Naive thymus-derived CD8-positive, alpha-beta T cell (primary cell): ENCODE measurements around the gene ARHGAP26. TPM values are rescaled to one million over a fixed set of nuclear protein-coding genes. Genes with fewer than 3 reads are reported as not detected.
"Not testable (repeated sequence)": the region's sequence is repeated elsewhere in the genome, so short reads cannot be mapped to it uniquely, and the experiment has no call there.

Experiments
- ATAC-seq, 2 donors: fragments of 150-1000 bp; cut with Tn5 transposase in 1 of 2; sonication (Bioruptor Pico), chemical (Tn5 transposase) in 1 of 2; 1 replicate in 1 of 2; 2 replicates in 1 of 2; pipeline ENCODE4 v1.10.0; 2021; ENCODE audit warnings: mild to moderate bottlenecking in 2 of 2, moderate library complexity in 2 of 2
- POLR2A ChIA-PET: fragments of 350-600 bp; sonication (Branson Sonifier 250); formaldehyde crosslinking; loops from one replicate; lab custom pipeline; 2021; ENCODE audit warnings: antibody characterized with exemption; lab: Charles Lee
- DNase-seq, 10 donors: peaks; one replicate each; pipeline versions ENCODE4 v3.0.0 to v3.0.0-alpha.2; 2020 to 2022
- H3K27ac Mint-ChIP-seq, 10 donors: one replicate each; pipeline ENCODE4 v1.8.0; 2020 to 2022; ENCODE audit warnings: mild to moderate bottlenecking in 10 of 10, mixed read lengths in 10 of 10, moderate library complexity in 4 of 10, inconsistent platforms in 1 of 10
- H3K27me3 Mint-ChIP-seq, 5 donors: one replicate each; pipeline ENCODE4 v1.8.0; 2021 to 2022; ENCODE audit warnings: mixed read lengths in 5 of 5
- H3K36me3 Mint-ChIP-seq, 3 donors: one replicate each; pipeline ENCODE4 v1.8.0; 2020 to 2022; ENCODE audit warnings: mixed read lengths in 3 of 3, mild to moderate bottlenecking in 2 of 3, inconsistent platforms in 1 of 3
- H3K4me1 Mint-ChIP-seq, 4 donors: one replicate each; pipeline ENCODE4 v1.8.0; 2021 to 2022; ENCODE audit warnings: mixed read lengths in 4 of 4
- H3K4me3 Mint-ChIP-seq, 10 donors: one replicate each; pipeline ENCODE4 v1.8.0; 2020 to 2022; ENCODE audit warnings: mild to moderate bottlenecking in 10 of 10, mixed read lengths in 10 of 10, moderate library complexity in 6 of 10, inconsistent platforms in 1 of 10
- H3K9me3 Mint-ChIP-seq, 9 donors: one replicate each; pipeline ENCODE4 v1.8.0; 2020 to 2022; ENCODE audit warnings: mixed read lengths in 9 of 9, mild to moderate bottlenecking in 3 of 9, inconsistent platforms in 1 of 9, moderate library complexity in 1 of 9
- polyA plus RNA-seq, 3 donors: library from polyadenylated mRNA; unstranded; fragments of 300-500 nt; fragmentation: Illumina TruSeq; gene quantifications; one replicate each; pipeline ENCODE4 v1.2.3, GENCODE V29; 2021
- total RNA-seq, 8 experiments: library from RNA in 2 of 8; stranded (reverse) in 2 of 8; gene quantifications; one replicate each; pipeline ENCODE4 v1.2.3 and lab custom pipeline; 2021 to 2026

ARHGAP26 gene
- total and polyA plus RNA-seq, 5 experiments from 2014 or later = 9.1 to 30.5 (median 15.7) TPM

- POLR2A ChIA-PET = interaction anchor here (0.5 kb wide), 1 partner anchor 15 kb away, joined by 4 read pairs; no protein-coding TSS in a partner anchor
- no peaks in the 10 kb centered on the region for H3K4me1 Mint-ChIP-seq
- no peak overlapping the region for H3K4me3 Mint-ChIP-seq
- H3K27ac Mint-ChIP-seq = no peak overlapping the region
- no peak for ATAC-seq
- no peak for DNase-seq
- H3K36me3 Mint-ChIP-seq = peaks cover 23 to 49% (median 26%) of the 10 kb centered on the region in 3 donors
- peaks cover 0 to 34% (median 12%) of the 10 kb centered on the region in 9 donors for H3K9me3 Mint-ChIP-seq
- H3K27me3 Mint-ChIP-seq = no peaks in the 10 kb centered on the region
Observed at GRCh38 chr5:143194206-143194605, 424.0 kb downstream of the ARHGAP26 start.

- Mint-ChIP-seq H3K27ac (no peak overlapping the region), H3K36me3 (peaks cover 24 to 49% (median 26%) of the 10 kb centered on the region in 3 donors), H3K4me1 (no peaks in the 10 kb centered on the region), H3K4me3 (no peak overlapping the region), H3K27me3 (no peaks in the 10 kb centered on the region), H3K9me3 (peaks cover 0 to 32% (median 12%) of the 10 kb centered on the region in 9 donors)
- ATAC-seq = no peak
- POLR2A ChIA-PET = no interaction called here
- no peak for DNase-seq
Observed at GRCh38 chr5:143194713-143195112, 424.5 kb downstream of the ARHGAP26 start.

GRCh38 chr5:143195491-143195890, 425.3 kb downstream of the ARHGAP26 start:
- Mint-ChIP-seq H3K36me3 (peaks cover 19 to 49% (median 23%) of the 10 kb centered on the region in 3 donors), H3K4me1 (no peaks in the 10 kb centered on the region), H3K27me3 (no peaks in the 10 kb centered on the region), H3K27ac (no peak overlapping the region), H3K9me3 (peaks cover 0 to 24% (median 7%) of the 10 kb centered on the region in 9 donors), H3K4me3 (no peak overlapping the region)
- DNase-seq = no peak
- ATAC-seq = no peak
- POLR2A ChIA-PET = interaction anchor here (0.5 to 0.7 kb wide), 2 partner anchors 29 to 104 kb away, joined by 3 to 5 read pairs; no protein-coding TSS in a partner anchor

- ATAC-seq = no peak
- H3K9me3 Mint-ChIP-seq = peaks cover 0 to 20% (median 6%) of the 10 kb centered on the region in 9 donors
- no peak for DNase-seq
- no peak overlapping the region for H3K27ac Mint-ChIP-seq
- no peaks in the 10 kb centered on the region for H3K27me3 Mint-ChIP-seq
- no peak overlapping the region for H3K4me3 Mint-ChIP-seq
- H3K4me1 Mint-ChIP-seq = no peaks in the 10 kb centered on the region
- peaks cover 22 to 51% (median 23%) of the 10 kb centered on the region in 3 donors for H3K36me3 Mint-ChIP-seq
- POLR2A ChIA-PET = no interaction called here
Observed at GRCh38 chr5:143196601-143197259, 426.6 kb downstream of the ARHGAP26 start.

GRCh38 chr5:143197260-143197656, 427.1 kb downstream of the ARHGAP26 start:
- POLR2A ChIA-PET = no interaction called here

GRCh38 chr5:143198332-143198731, 428.2 kb downstream of the ARHGAP26 start:
- no peak overlapping the region for H3K27ac Mint-ChIP-seq

More at GRCh38 chr5:143197260-143197656, 427.1 kb downstream of the ARHGAP26 start:
- no peak for ATAC-seq
- Mint-ChIP-seq H3K4me3 (no peak overlapping the region), H3K27me3 (no peaks in the 10 kb centered on the region), H3K27ac (no peak overlapping the region), H3K36me3 (peaks cover 22 to 51% (median 25%) of the 10 kb centered on the region in 3 donors), H3K9me3 (peaks cover 0 to 20% (median 6%) of the 10 kb centered on the region in 9 donors), H3K4me1 (no peaks in the 10 kb centered on the region)
- no peak for DNase-seq

GRCh38 chr5:143199161-143199560, 429.0 kb downstream of the ARHGAP26 start:
- ATAC-seq (no peak), DNase-seq (no peak)
- H3K9me3 Mint-ChIP-seq = peaks cover 0 to 20% (median 6%) of the 10 kb centered on the region in 9 donors
- H3K27ac Mint-ChIP-seq = peak overlapping the region in 1 of 10 donors; percentile 78
- no peaks in the 10 kb centered on the region for H3K27me3 Mint-ChIP-seq
- no peak overlapping the region for H3K4me3 Mint-ChIP-seq
- H3K4me1 Mint-ChIP-seq = no peaks in the 10 kb centered on the region
- H3K36me3 Mint-ChIP-seq = peaks cover 19 to 51% (median 27%) of the 10 kb centered on the region in 3 donors
- POLR2A ChIA-PET = interaction anchor here (0.6 kb wide), 1 partner anchor 22 kb away, joined by 5 read pairs; no protein-coding TSS in a partner anchor

More at GRCh38 chr5:143198332-143198731, 428.2 kb downstream of the ARHGAP26 start:
- Mint-ChIP-seq H3K9me3 (peaks cover 0 to 20% (median 6%) of the 10 kb centered on the region in 9 donors), H3K27me3 (no peaks in the 10 kb centered on the region), H3K36me3 (peaks cover 22 to 55% (median 31%) of the 10 kb centered on the region in 3 donors), H3K4me1 (no peaks in the 10 kb centered on the region), H3K4me3 (no peak overlapping the region)
- DNase-seq (no peak), ATAC-seq (no peak)
- POLR2A ChIA-PET = no interaction called here

- POLR2A ChIA-PET = no interaction called here
Observed at GRCh38 chr5:143199843-143200242, 429.7 kb downstream of the ARHGAP26 start.

GRCh38 chr5:143200781-143201398, 430.7 kb downstream of the ARHGAP26 start:
- DNase-seq (no peak), ATAC-seq (no peak)
- H3K4me3 Mint-ChIP-seq = no peak overlapping the region
- H3K27me3 Mint-ChIP-seq = no peaks in the 10 kb centered on the region
- H3K9me3 Mint-ChIP-seq = peaks cover 0 to 20% (median 4%) of the 10 kb centered on the region in 9 donors
- no peak overlapping the region for H3K27ac Mint-ChIP-seq
- POLR2A ChIA-PET = no interaction called here
- H3K36me3 Mint-ChIP-seq = peaks cover 12 to 43% (median 21%) of the 10 kb centered on the region in 3 donors
- H3K4me1 Mint-ChIP-seq = peaks cover 0 to 4% (median 0%) of the 10 kb centered on the region in 4 donors

More at GRCh38 chr5:143199843-143200242, 429.7 kb downstream of the ARHGAP26 start:
- Mint-ChIP-seq H3K4me3 (no peak overlapping the region), H3K27me3 (no peaks in the 10 kb centered on the region), H3K36me3 (peaks cover 12 to 44% (median 21%) of the 10 kb centered on the region in 3 donors), H3K4me1 (no peaks in the 10 kb centered on the region), H3K27ac (no peak overlapping the region), H3K9me3 (peaks cover 0 to 20% (median 6%) of the 10 kb centered on the region in 9 donors)
- DNase-seq (no peak), ATAC-seq (no peak)

GRCh38 chr5:143201589-143201988, 431.4 kb downstream of the ARHGAP26 start:
- peaks cover 0 to 7% (median under 1%) of the 10 kb centered on the region in 4 donors for H3K4me1 Mint-ChIP-seq
- H3K27ac Mint-ChIP-seq = no peak overlapping the region
- H3K9me3 Mint-ChIP-seq = peaks cover 0 to 14% (median 3%) of the 10 kb centered on the region in 9 donors
- no peak overlapping the region for H3K4me3 Mint-ChIP-seq
- no peaks in the 10 kb centered on the region for H3K27me3 Mint-ChIP-seq
- no peak for ATAC-seq
- POLR2A ChIA-PET = interaction anchor here (0.7 kb wide), 1 partner anchor 210 kb away, joined by 3 read pairs; no protein-coding TSS in a partner anchor
- H3K36me3 Mint-ChIP-seq = peaks cover 12 to 40% (median 21%) of the 10 kb centered on the region in 3 donors
- no peak for DNase-seq

- peaks cover 12 to 36% (median 25%) of the 10 kb centered on the region in 3 donors for H3K36me3 Mint-ChIP-seq
- ATAC-seq, H3K4me1 Mint-ChIP-seq, DNase-seq, H3K4me3 Mint-ChIP-seq, POLR2A ChIA-PET, H3K27me3 Mint-ChIP-seq, H3K9me3 Mint-ChIP-seq, H3K27ac Mint-ChIP-seq: not testable (repeated sequence)
Observed at GRCh38 chr5:143203301-143203956, 433.3 kb downstream of the ARHGAP26 start.

- POLR2A ChIA-PET = no interaction called here
- Mint-ChIP-seq H3K4me3 (no peak overlapping the region), H3K4me1 (peaks cover 0 to 7% (median 2%) of the 10 kb centered on the region in 4 donors), H3K36me3 (peaks cover 12 to 42% (median 30%) of the 10 kb centered on the region in 3 donors), H3K27me3 (no peaks in the 10 kb centered on the region), H3K27ac (peak overlapping the region in 3 of 10 donors; percentile 32 to 61 (median 41)), H3K9me3 (peaks cover 0 to 4% (median 0%) of the 10 kb centered on the region in 9 donors)
- DNase-seq (no peak), ATAC-seq (no peak)
Observed at GRCh38 chr5:143204474-143205246, 434.5 kb downstream of the ARHGAP26 start.
